Lung (tissue), 12 donors: ENCODE measurements around the gene PRKCA. TPM values are rescaled to one million over a fixed set of nuclear protein-coding genes. Genes with fewer than 3 reads are reported as not detected.

ENCODE experiments used
- ATAC-seq: fragments of 200-7000 bp; cut with Tn5 transposase; one replicate; pipeline ENCODE4 v1.9.1; 2020; ENCODE audit warnings: moderate number of reproducible peaks; ENCODE audit not compliant: insufficient read depth, low FRiP score
- DNase-seq, 3 donors: peaks; one replicate each; pipeline ENCODE4 v3.0.0-alpha.2; 2013 to 2017
- H3K27ac ChIP-seq, 2 donors: one replicate each; pipeline ENCODE4 v1.5.1; 2013; ENCODE audit warnings: mild to moderate bottlenecking in 2 of 2, moderate library complexity in 2 of 2, control low read depth in 1 of 2, inconsistent platforms in 1 of 2, low read depth in 1 of 2, low read length in 1 of 2
- H3K27me3 ChIP-seq, 3 donors: one replicate each; pipeline ENCODE4 v1.5.1; 2013; ENCODE audit warnings: low read length in 2 of 3; ENCODE audit not compliant: control insufficient read depth in 3 of 3, insufficient read depth in 3 of 3
- H3K36me3 ChIP-seq, 4 donors: one replicate each; pipeline ENCODE4 v1.5.1; 2013; ENCODE audit warnings: low read length in 4 of 4, mild to moderate bottlenecking in 1 of 4, moderate library complexity in 1 of 4; ENCODE audit not compliant: control insufficient read depth in 4 of 4, insufficient read depth in 4 of 4
- H3K4me1 ChIP-seq, 5 donors: one replicate each; pipeline ENCODE4 v1.5.1; 2013; ENCODE audit warnings: low read length in 5 of 5, mild to moderate bottlenecking in 2 of 5, moderate library complexity in 1 of 5; ENCODE audit not compliant: control insufficient read depth in 5 of 5, insufficient read depth in 5 of 5
- H3K4me3 ChIP-seq: one replicate; pipeline ENCODE4 v1.5.1; 2013; ENCODE audit warnings: mild to moderate bottlenecking, control low read depth, moderate library complexity
- H3K9ac ChIP-seq, 2 donors: one replicate each; pipeline ENCODE4 v1.5.1; 2013; ENCODE audit warnings: low read length in 2 of 2, control low read depth in 1 of 2; ENCODE audit not compliant: insufficient read depth in 1 of 2
- H3K9me3 ChIP-seq, 4 donors: one replicate each; pipeline ENCODE4 v1.5.1; 2013; ENCODE audit warnings: low read length in 3 of 4, mild to moderate bottlenecking in 1 of 4, moderate library complexity in 1 of 4; ENCODE audit not compliant: control insufficient read depth in 4 of 4, insufficient read depth in 3 of 4
- WGBS, 2 donors: extraction: QIAGEN DNeasy Blood & Tissue Kit; methylation state at CpG; one replicate each; pipeline ENCODE4 v1.1.7; 2013; 5-methylcytosine and 5-hydroxymethylcytosine counted together
- polyA plus RNA-seq, 2 donors: library from polyadenylated mRNA; stranded (reverse); fragments of 200-250 nt; gene quantifications; one replicate each; pipeline ENCODE4 v1.2.1, GENCODE V29; 2013
- total RNA-seq, 2 donors: library from RNA; depleted of rRNA in 1 of 2; stranded (reverse); fragments of >200 nt in 1 of 2; gene quantifications; one replicate each; pipeline ENCODE4 v1.2.1, GENCODE V29; 2014 to 2021
- TF ChIP-seq, protein P1 (sequence below): IDR thresholded peaks from 2 replicates; pipeline ENCODE4 v1.5.1; 2012; ENCODE audit warnings: mild to moderate bottlenecking; ENCODE audit errors: control extremely low read depth, extremely low read depth
- donor health status: control.
- donor health status: control.
- donor health status: Bipolar disorder and iron deficiency.
- donor health status: healthy.
- donor health status: DM: yes; HTN: yes; CAD: no.

PRKCA gene
- total and polyA plus RNA-seq, 4 donors: 3.4 to 34.8 (median 13.8) TPM

DNA sequence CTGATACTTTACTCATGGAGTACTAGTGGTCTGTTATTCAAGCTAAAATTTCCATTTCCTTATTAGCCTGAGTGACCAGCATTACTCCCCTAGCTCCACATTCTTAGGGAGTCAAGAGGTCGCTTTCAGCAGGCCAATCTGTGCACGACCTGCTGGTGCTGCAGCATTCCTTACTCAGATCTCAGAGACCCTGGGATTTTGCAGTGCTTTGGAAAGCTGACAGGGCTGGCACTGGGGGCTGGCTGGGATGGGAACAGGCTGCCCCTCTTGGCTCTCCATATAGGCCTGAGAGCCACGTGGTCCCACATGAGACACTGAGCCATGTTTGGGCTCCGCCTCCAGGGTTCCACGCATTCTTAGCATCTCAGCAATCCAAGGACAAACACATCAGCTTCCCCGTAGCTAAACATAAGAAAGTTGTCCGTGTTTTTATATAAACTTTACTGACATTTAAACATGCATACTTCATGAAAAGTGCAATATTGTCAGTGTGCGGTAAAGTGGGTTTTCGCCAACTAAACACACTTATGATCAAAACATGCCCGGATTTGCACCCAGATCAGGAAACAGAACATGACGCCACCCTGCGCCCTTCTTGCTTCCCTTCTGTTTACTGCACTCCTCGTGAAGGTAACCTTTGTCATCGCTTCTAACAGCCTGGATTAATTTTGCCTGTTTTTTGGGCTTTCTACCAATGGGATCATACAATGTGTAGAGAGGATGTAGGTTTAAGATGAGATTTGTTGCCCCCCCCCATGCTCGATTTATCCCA lies 278.0 kb downstream of the PRKCA start:
- H3K36me3 ChIP-seq: no peaks in the 10 kb centered on the region
- DNase-seq (peak; percentile 96 to 98 (median 97)), ATAC-seq (peak; percentile 73)
- WGBS, 2 donors: 53 to 69% methylated on average over 15 of the region's 15 CpGs
- no peaks in the 10 kb centered on the region for H3K9me3 ChIP-seq
- no peaks in the 10 kb centered on the region for H3K27me3 ChIP-seq
- H3K9ac ChIP-seq: no peak overlapping the region
- TF ChIP-seq, protein P1, sequence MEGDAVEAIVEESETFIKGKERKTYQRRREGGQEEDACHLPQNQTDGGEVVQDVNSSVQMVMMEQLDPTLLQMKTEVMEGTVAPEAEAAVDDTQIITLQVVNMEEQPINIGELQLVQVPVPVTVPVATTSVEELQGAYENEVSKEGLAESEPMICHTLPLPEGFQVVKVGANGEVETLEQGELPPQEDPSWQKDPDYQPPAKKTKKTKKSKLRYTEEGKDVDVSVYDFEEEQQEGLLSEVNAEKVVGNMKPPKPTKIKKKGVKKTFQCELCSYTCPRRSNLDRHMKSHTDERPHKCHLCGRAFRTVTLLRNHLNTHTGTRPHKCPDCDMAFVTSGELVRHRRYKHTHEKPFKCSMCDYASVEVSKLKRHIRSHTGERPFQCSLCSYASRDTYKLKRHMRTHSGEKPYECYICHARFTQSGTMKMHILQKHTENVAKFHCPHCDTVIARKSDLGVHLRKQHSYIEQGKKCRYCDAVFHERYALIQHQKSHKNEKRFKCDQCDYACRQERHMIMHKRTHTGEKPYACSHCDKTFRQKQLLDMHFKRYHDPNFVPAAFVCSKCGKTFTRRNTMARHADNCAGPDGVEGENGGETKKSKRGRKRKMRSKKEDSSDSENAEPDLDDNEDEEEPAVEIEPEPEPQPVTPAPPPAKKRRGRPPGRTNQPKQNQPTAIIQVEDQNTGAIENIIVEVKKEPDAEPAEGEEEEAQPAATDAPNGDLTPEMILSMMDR: no peak
- peak overlapping the region in 1 of 2 donors; percentile 68 for H3K27ac ChIP-seq
- H3K4me1 ChIP-seq: peaks cover 8 to 69% (median 31%) of the 10 kb centered on the region in 5 donors
- H3K4me3 ChIP-seq: no peak overlapping the region

DNA sequence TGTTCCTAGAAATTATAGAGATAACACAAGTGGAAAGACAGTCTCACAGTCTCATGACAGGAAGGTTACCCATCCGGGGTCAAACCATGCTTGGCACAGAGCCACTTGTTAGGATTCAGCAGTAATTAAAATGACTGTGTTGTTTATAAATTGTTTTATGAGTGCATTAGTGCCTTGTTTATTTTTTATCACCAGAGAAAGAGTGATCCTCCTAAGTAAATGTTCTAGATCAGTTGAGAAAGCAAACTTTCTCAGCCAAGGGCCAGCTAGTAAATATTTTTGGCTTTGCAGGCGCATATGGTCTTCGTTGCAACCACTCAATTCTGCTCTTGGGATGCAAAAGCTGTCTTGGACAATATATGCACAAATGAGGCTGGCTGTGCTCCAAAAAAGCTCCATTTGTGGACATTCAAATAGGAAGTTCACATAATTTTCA lies 278.6 kb downstream of the PRKCA start:
- no peaks in the 10 kb centered on the region for H3K27me3 ChIP-seq
- TF ChIP-seq, protein P1: no peak
- no peaks in the 10 kb centered on the region for H3K36me3 ChIP-seq
- H3K9ac ChIP-seq: no peak overlapping the region
- WGBS, 2 donors: 51 to 58% methylated on average over 3 of the region's 3 CpGs
- peaks cover 8 to 69% (median 31%) of the 10 kb centered on the region in 5 donors for H3K4me1 ChIP-seq
- no peak overlapping the region for H3K4me3 ChIP-seq
- no peak overlapping the region for H3K27ac ChIP-seq
- H3K9me3 ChIP-seq: no peaks in the 10 kb centered on the region
- ATAC-seq: no peak
- peak; percentile 98 to 100 (median 100) for DNase-seq

DNA sequence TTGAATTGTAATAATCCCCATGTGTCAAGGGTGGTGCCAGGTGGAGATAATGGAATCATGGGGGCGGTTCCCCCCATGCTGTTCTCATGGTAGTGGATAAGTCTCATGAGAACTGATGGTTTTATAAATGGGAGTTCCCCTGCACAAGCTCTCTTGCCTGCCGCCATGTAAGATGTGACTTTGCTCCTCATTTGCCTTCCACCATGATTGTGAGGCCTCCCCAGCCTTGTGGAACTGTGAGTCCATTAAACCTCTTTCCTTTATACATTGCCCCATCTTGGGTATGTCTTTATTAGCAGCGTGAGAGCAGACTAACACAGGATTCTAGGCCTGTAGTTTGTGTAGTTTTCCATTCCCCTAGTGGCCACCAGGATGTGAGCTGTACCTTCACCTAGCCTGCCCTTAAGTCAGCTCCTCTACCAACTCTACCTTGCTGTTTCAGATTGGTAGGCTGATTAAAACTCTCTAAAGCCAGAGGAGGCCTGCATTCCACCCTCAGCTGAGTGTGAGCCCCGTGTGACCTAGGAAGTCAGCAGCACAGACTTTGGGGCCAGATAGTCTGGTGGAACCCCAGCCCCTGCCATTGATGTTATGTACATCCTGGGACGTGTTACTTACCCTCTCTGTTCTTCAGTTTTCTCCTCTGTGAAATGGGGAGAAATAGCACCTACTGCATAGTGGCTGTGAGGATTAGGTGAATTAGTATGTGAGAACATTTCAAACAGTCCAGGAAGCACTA lies 280.1 kb downstream of the PRKCA start:
- WGBS, 2 donors: 91 to 96% methylated on average over 5 of the region's 5 CpGs

More for the DNA sequence above, 280.1 kb downstream of the PRKCA start:
- DNase-seq (no peak), ATAC-seq (no peak)
- Histone ChIP-seq H3K36me3 (no peaks in the 10 kb centered on the region), H3K27me3 (no peaks in the 10 kb centered on the region), H3K4me1 (peaks cover 8 to 54% (median 31%) of the 10 kb centered on the region in 5 donors), H3K9ac (no peak overlapping the region), H3K27ac (no peak overlapping the region), H3K9me3 (no peaks in the 10 kb centered on the region), H3K4me3 (no peak overlapping the region)
- TF ChIP-seq, protein P1: no peak
